Endodermal cell (in vitro differentiated cells): ENCODE measurements around the gene CADM1. TPM values are rescaled to one million over a fixed set of nuclear protein-coding genes. Genes with fewer than 3 reads are reported as not detected.
A peak's percentile ranks its signal among the peaks of the same experiment; 100 is the strongest.

Source experiments
- DNase-seq: peaks from one replicate; pipeline ENCODE4 v3.0.0-alpha.2; 2017
- H3K27ac ChIP-seq: 2 replicates; pipeline ENCODE4 v1.5.1; 2013; ENCODE audit warnings: mild to moderate bottlenecking, low read depth, low read length, moderate library complexity
- H3K27me3 ChIP-seq: 2 replicates; pipeline ENCODE4 v1.6.1; 2013; ENCODE audit warnings: mild to moderate bottlenecking, low read length, moderate library complexity; ENCODE audit not compliant: insufficient read depth, control insufficient read depth, poor library complexity, severe bottlenecking
- H3K36me3 ChIP-seq: 2 replicates; pipeline ENCODE4 v1.7.0; 2013; ENCODE audit warnings: mild to moderate bottlenecking, low read length, moderate library complexity; ENCODE audit not compliant: control insufficient read depth, insufficient read depth
- H3K4me1 ChIP-seq: one replicate; pipeline ENCODE4 v1.7.0; 2013; ENCODE audit warnings: low read length; ENCODE audit not compliant: control insufficient read depth, insufficient read depth
- H3K4me3 ChIP-seq: 2 replicates; pipeline ENCODE4 v1.5.1; 2013; ENCODE audit warnings: mild to moderate bottlenecking, low read length, moderate library complexity
- H3K9ac ChIP-seq: 2 replicates; pipeline ENCODE4 v1.6.1; 2013; ENCODE audit warnings: mild to moderate bottlenecking, low read length, moderate library complexity; ENCODE audit not compliant: poor library complexity, severe bottlenecking; ENCODE audit errors: extremely low read depth
- H3K9me3 ChIP-seq: 2 replicates; pipeline ENCODE4 v1.6.1; 2013; ENCODE audit warnings: mild to moderate bottlenecking, low read length, moderate library complexity; ENCODE audit not compliant: control insufficient read depth
- H3K27ac Mint-ChIP-seq: 2 replicates; pipeline ENCODE4 v1.8.0; 2020; ENCODE audit warnings: mixed read lengths
- H3K27me3 Mint-ChIP-seq: 2 replicates; pipeline ENCODE4 v1.8.0; 2021; ENCODE audit warnings: mild to moderate bottlenecking, mixed read lengths; ENCODE audit not compliant: insufficient read depth
- H3K36me3 Mint-ChIP-seq: 2 replicates; pipeline ENCODE4 v1.8.0; 2020; ENCODE audit warnings: low read depth, mixed read lengths
- H3K4me1 Mint-ChIP-seq: 2 replicates; pipeline ENCODE4 v1.8.0; 2020; ENCODE audit warnings: mixed read lengths
- H3K4me3 Mint-ChIP-seq: 2 replicates; pipeline ENCODE4 v1.8.0; 2020; ENCODE audit warnings: mild to moderate bottlenecking, moderate library complexity, mixed read lengths
- H3K9me3 Mint-ChIP-seq: 2 replicates; pipeline ENCODE4 v1.8.0; 2020; ENCODE audit warnings: mild to moderate bottlenecking, mixed read lengths
- WGBS, 2 experiments: methylation state at CpG; one replicate each; pipeline versions ENCODE4 v1.1.5 to v1.1.7; 2013; ENCODE audit warnings: missing lambda C conversion rate in 2 of 2, mixed read lengths in 1 of 2; ENCODE audit not compliant: insufficient coverage in 1 of 2, insufficient read length in 1 of 2; 5-methylcytosine and 5-hydroxymethylcytosine counted together
- total RNA-seq, 2 donors: library from RNA; stranded (reverse); fragmentation: NEBNext Ultra II Directional in 1 of 2; extraction: Animal tissue kit (Norgen Biotek cat#: 25700) in 1 of 2; gene quantifications; 2 replicates in 1 of 2; 3 replicates in 1 of 2; pipeline ENCODE4 v1.2.1, GENCODE V29; 2021
- TF ChIP-seq, protein P1 (sequence below): fragments of 200-600 bp; sonication (generic); conservative IDR thresholded peaks from 2 replicates; pipeline ENCODE4 v1.5.0; 2021; ENCODE audit warnings: antibody characterized with exemption, mild to moderate bottlenecking

CADM1 gene
- total RNA-seq, 2 donors from 2014 or later: 76.3 to 88.2 TPM

DNA sequence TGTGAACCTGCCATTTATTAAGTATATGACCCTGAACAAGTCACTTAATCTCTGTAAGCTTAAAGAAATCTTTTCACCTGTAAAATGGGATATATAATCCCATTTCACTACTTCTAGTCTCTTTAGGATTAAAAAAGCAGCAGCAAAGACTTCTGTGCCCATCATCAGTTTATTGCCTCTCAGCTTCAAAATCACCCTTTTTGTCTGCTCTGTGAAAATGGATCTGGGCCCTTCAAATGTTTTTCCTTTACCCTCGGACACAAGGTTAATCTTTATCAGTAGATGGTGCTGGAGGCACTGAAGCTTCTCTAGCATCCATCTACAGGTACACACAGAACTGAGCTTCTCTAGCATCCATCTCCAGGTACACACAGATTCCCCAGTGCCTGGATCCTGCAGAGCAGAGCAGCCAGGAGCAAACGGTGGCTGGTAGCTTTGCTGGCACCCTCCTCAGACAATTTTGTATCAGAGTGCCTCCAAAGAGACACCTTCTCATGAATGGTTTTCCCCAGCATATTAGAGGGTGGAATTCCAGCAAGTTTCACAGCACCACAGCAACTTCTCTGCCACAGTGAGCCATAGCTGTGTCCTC is 56.8 kb downstream of the CADM1 start:
- Mint-ChIP-seq H3K4me3 (no peak overlapping the region), H3K4me1 (peaks cover 12% of the 10 kb centered on the region), H3K27ac (no peak overlapping the region), H3K36me3 (peaks cover 28% of the 10 kb centered on the region), H3K27me3 (no peaks in the 10 kb centered on the region), H3K9me3 (peaks cover 27% of the 10 kb centered on the region)
- H3K9ac ChIP-seq: no peak overlapping the region
- H3K4me1 ChIP-seq: no peaks in the 10 kb centered on the region
- H3K36me3 ChIP-seq: no peaks in the 10 kb centered on the region
- TF ChIP-seq, protein P1, sequence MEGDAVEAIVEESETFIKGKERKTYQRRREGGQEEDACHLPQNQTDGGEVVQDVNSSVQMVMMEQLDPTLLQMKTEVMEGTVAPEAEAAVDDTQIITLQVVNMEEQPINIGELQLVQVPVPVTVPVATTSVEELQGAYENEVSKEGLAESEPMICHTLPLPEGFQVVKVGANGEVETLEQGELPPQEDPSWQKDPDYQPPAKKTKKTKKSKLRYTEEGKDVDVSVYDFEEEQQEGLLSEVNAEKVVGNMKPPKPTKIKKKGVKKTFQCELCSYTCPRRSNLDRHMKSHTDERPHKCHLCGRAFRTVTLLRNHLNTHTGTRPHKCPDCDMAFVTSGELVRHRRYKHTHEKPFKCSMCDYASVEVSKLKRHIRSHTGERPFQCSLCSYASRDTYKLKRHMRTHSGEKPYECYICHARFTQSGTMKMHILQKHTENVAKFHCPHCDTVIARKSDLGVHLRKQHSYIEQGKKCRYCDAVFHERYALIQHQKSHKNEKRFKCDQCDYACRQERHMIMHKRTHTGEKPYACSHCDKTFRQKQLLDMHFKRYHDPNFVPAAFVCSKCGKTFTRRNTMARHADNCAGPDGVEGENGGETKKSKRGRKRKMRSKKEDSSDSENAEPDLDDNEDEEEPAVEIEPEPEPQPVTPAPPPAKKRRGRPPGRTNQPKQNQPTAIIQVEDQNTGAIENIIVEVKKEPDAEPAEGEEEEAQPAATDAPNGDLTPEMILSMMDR: no peak
- peak overlapping the region; percentile 54 for H3K4me3 ChIP-seq
- no peak for DNase-seq
- no peak overlapping the region for H3K27ac ChIP-seq
- H3K9me3 ChIP-seq: peaks cover 24% of the 10 kb centered on the region
- no peaks in the 10 kb centered on the region for H3K27me3 ChIP-seq
- 89% methylated on average over 2 of the region's 2 CpGs; no CpG with 5 or more reads in 1 of the 2 experiments for WGBS, 2 experiments

DNA sequence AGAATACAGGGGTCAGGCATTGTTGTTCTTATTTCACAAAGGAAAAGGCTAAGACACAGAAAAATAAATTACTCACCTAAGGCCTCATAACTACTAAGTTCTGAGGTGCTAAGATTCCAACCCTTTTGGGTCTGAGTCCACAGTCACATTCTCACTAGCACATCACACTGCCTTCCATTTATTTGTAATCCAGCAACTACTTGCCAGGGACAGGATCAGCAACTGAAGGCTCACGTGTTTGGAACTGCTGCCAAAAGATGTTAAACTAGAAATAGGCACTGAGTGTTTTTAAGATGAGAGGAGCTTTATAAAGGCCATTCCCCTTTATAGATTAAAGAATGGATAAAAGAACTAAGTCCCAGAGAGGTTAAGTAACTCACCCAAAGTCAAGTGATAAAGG is 58.0 kb downstream of the CADM1 start:
- Histone ChIP-seq H3K4me3 (no peak overlapping the region), H3K4me1 (no peaks in the 10 kb centered on the region), H3K27me3 (no peaks in the 10 kb centered on the region), H3K9me3 (peaks cover 24% of the 10 kb centered on the region), H3K36me3 (no peaks in the 10 kb centered on the region), H3K9ac (no peak overlapping the region), H3K27ac (no peak overlapping the region)
- Mint-ChIP-seq H3K4me3 (no peak overlapping the region), H3K27me3 (no peaks in the 10 kb centered on the region), H3K36me3 (peaks cover 28% of the 10 kb centered on the region), H3K27ac (no peak overlapping the region), H3K9me3 (peaks cover 27% of the 10 kb centered on the region), H3K4me1 (peaks cover 4% of the 10 kb centered on the region)
- 100% methylated on average over 1 of the region's 1 CpG for WGBS, 2 experiments
- no peak for DNase-seq
- TF ChIP-seq, protein P1: no peak

DNA sequence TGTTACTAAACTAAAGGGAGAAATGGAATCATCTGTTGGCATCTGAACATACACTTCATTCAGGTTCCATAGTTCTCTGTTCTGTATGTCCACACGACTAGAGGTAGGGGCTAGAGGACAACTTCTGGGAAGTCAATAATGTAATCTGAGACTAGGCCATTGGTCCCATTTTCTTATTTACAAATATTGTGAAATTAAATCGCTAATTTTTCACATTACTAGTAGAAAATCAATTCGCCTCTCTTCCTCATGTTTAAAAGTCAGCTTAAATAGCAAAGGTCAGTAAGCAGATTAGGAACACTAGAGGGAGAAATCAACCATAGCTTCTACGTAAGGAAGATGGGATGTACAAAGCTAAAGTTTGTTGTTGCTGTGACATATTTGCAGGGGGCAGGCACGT is 59.7 kb downstream of the CADM1 start:
- 94 to 100% methylated on average over 2 to 5 of the region's 5 CpGs for WGBS, 2 experiments
- no peak overlapping the region for H3K27ac Mint-ChIP-seq

More for the DNA sequence above, 59.7 kb downstream of the CADM1 start:
- DNase-seq: no peak
- no peak overlapping the region for H3K4me3 ChIP-seq
- H3K27ac ChIP-seq: no peak overlapping the region
- H3K27me3 ChIP-seq: no peaks in the 10 kb centered on the region
- peaks cover 27% of the 10 kb centered on the region for H3K9me3 Mint-ChIP-seq
- H3K36me3 ChIP-seq: no peaks in the 10 kb centered on the region
- H3K27me3 Mint-ChIP-seq: no peaks in the 10 kb centered on the region
- H3K4me1 Mint-ChIP-seq: peaks cover 4% of the 10 kb centered on the region
- H3K9me3 ChIP-seq: peaks cover 24% of the 10 kb centered on the region
- H3K36me3 Mint-ChIP-seq: peaks cover 28% of the 10 kb centered on the region
- TF ChIP-seq, protein P1: peak; percentile 15
- no peak overlapping the region for H3K9ac ChIP-seq
- no peaks in the 10 kb centered on the region for H3K4me1 ChIP-seq
- H3K4me3 Mint-ChIP-seq: no peak overlapping the region
